Measurements from ENCODE around the gene MRPS24. TPM values are rescaled to one million over a fixed set of nuclear protein-coding genes. Genes with fewer than 3 reads are reported as not detected.

Gene MRPS24
- total RNA-seq, 1 donor from 2014 or later: 51.8 TPM

GRCh38 chr7:43872406-43873110, 3.2 kb upstream of the MRPS24 start:
- Mint-ChIP-seq H3K4me3 (ENCODE audit: unreplicated experiment) (no peak overlapping the region), H3K4me1 (ENCODE audit: unreplicated experiment) (peaks cover 14% of the 10 kb centered on the region), H3K27ac (ENCODE audit: unreplicated experiment) (no peak overlapping the region), H3K27me3 (ENCODE audit: unreplicated experiment) (peaks cover 8% of the 10 kb centered on the region), H3K36me3 (ENCODE audit: low read depth, unreplicated experiment) (peaks cover 11% of the 10 kb centered on the region), H3K9me3 (ENCODE audit: unreplicated experiment) (no peaks in the 10 kb centered on the region)
- DNase-seq (ENCODE audit: low spot score): no peak
- TF ChIP-seq CTCF (IDR thresholded peaks at IDR 0.05; ENCODE audit: unreplicated experiment): no peak

- TF ChIP-seq CTCF (IDR thresholded peaks at IDR 0.05; ENCODE audit: unreplicated experiment): no peak
- Mint-ChIP-seq H3K27ac (ENCODE audit: unreplicated experiment) (no peak overlapping the region), H3K4me1 (ENCODE audit: unreplicated experiment) (peaks cover 14% of the 10 kb centered on the region), H3K27me3 (ENCODE audit: unreplicated experiment) (peaks cover 8% of the 10 kb centered on the region), H3K4me3 (ENCODE audit: unreplicated experiment) (no peak overlapping the region), H3K9me3 (ENCODE audit: unreplicated experiment) (no peaks in the 10 kb centered on the region), H3K36me3 (ENCODE audit: low read depth, unreplicated experiment) (peaks cover 15% of the 10 kb centered on the region)
- no peak for DNase-seq (ENCODE audit: low spot score)
Measured at GRCh38 chr7:43871064-43871463, 1.7 kb upstream of the MRPS24 start.

- Mint-ChIP-seq H3K9me3 (ENCODE audit: unreplicated experiment) (no peaks in the 10 kb centered on the region), H3K4me3 (ENCODE audit: unreplicated experiment) (peak overlapping the region; percentile 43), H3K4me1 (ENCODE audit: unreplicated experiment) (peaks cover 14% of the 10 kb centered on the region), H3K27me3 (ENCODE audit: unreplicated experiment) (peaks cover 6% of the 10 kb centered on the region), H3K36me3 (ENCODE audit: low read depth, unreplicated experiment) (peaks cover 15% of the 10 kb centered on the region), H3K27ac (ENCODE audit: unreplicated experiment) (no peak overlapping the region)
- TF ChIP-seq CTCF (IDR thresholded peaks at IDR 0.05; ENCODE audit: unreplicated experiment): no peak
- DNase-seq (ENCODE audit: low spot score): no peak
Measured at GRCh38 chr7:43870316-43870715, 999 bp upstream of the MRPS24 start.

GRCh38 chr7:43869867-43870240, 537 bp upstream of the MRPS24 start:
- H3K27ac Mint-ChIP-seq (ENCODE audit: unreplicated experiment): peak overlapping the region; percentile 74

More at GRCh38 chr7:43869867-43870240, 537 bp upstream of the MRPS24 start:
- peak overlapping the region; percentile 91 for H3K4me3 Mint-ChIP-seq (ENCODE audit: unreplicated experiment)
- H3K9me3 Mint-ChIP-seq (ENCODE audit: unreplicated experiment): no peaks in the 10 kb centered on the region
- peaks cover 3% of the 10 kb centered on the region for H3K27me3 Mint-ChIP-seq (ENCODE audit: unreplicated experiment)
- DNase-seq (ENCODE audit: low spot score): no peak
- peaks cover 19% of the 10 kb centered on the region for H3K36me3 Mint-ChIP-seq (ENCODE audit: low read depth, unreplicated experiment)
- TF ChIP-seq CTCF (IDR thresholded peaks at IDR 0.05; ENCODE audit: unreplicated experiment): no peak
- H3K4me1 Mint-ChIP-seq (ENCODE audit: unreplicated experiment): peaks cover 14% of the 10 kb centered on the region
